GM23338 (cell line): Measurements from ENCODE around the gene GPR33. TPM values are rescaled to one million over a fixed set of nuclear protein-coding genes. Genes with fewer than 3 reads are reported as not detected.

Experiments used
- polyA plus RNA-seq: library from polyadenylated mRNA; unstranded; fragments of >200 nt; fragmentation: Nextera tagmentation; extraction: Ambion mirVana; gene quantifications from 2 replicates; pipeline ENCODE4 v1.2.1, GENCODE V29; 2016
- total RNA-seq: library from RNA; depleted of rRNA; stranded (reverse); fragments of >200 nt; shearing (Covaris generic); gene quantifications from 2 replicates; pipeline ENCODE4 v1.2.3, GENCODE V29; 2014; rRNA removed

GPR33 gene
- total and polyA plus RNA-seq, 2 experiments from 2014 or later: not detected

Other genes with a start within 250 kb of the GPR33 start
- 21.6 and 25.8 TPM in 2 replicates for gene HEATR5A, start 67.5 kb downstream of the GPR33 start, total RNA-seq
- gene HEATR5A, start 67.5 kb downstream of the GPR33 start, polyA plus RNA-seq: 32.5 and 39.9 TPM in 2 replicates
- 37.5 and 39.0 TPM in 2 replicates for gene DTD2, start 30.5 kb downstream of the GPR33 start, total RNA-seq
- 6.3 and 8.6 TPM in 2 replicates for gene DTD2, start 30.5 kb downstream of the GPR33 start, polyA plus RNA-seq
- gene NUBPL, start 73.4 kb upstream of the GPR33 start, total RNA-seq: 20.7 and 21.4 TPM in 2 replicates
- 6.0 and 6.1 TPM in 2 replicates for gene NUBPL, start 73.4 kb upstream of the GPR33 start, polyA plus RNA-seq